Spleen (tissue), 11 donors: ENCODE results near the gene ETS2. TPM values are rescaled to one million over a fixed set of nuclear protein-coding genes. Genes with fewer than 3 reads are reported as not detected.

Experiments
- DNase-seq: peaks from one replicate; pipeline ENCODE4 v3.0.0-alpha.2; 2020
- H3K27ac ChIP-seq, 8 donors: fragments of 200-600 bp; sonication (generic) in 7 of 8; 1 replicate in 4 of 8; 2 replicates in 4 of 8; pipeline versions ENCODE4 v1.5.0 to v1.8.0; 2016 to 2021; ENCODE audit warnings: inconsistent platforms in 4 of 8, mild to moderate bottlenecking in 4 of 8, moderate library complexity in 1 of 8
- H3K27me3 ChIP-seq, 7 donors: fragments of 200-600 bp; sonication (generic) in 6 of 7; replicated peaks in 1 of 7; 1 replicate in 4 of 7; 2 replicates in 3 of 7; pipeline versions ENCODE4 v1.5.0 to v1.8.0; 2016 to 2021; ENCODE audit warnings: inconsistent platforms in 3 of 7, mild to moderate bottlenecking in 1 of 7
- H3K36me3 ChIP-seq, 6 donors: fragments of 200-600 bp; sonication (generic) in 5 of 6; 1 replicate in 4 of 6; 2 replicates in 2 of 6; pipeline versions ENCODE4 v1.5.0 to v1.8.0; 2016 to 2021; ENCODE audit warnings: inconsistent platforms in 2 of 6
- H3K4me1 ChIP-seq, 6 donors: fragments of 200-600 bp; sonication (generic) in 5 of 6; 1 replicate in 3 of 6; 2 replicates in 3 of 6; pipeline versions ENCODE4 v1.5.0 to v1.8.0; 2016 to 2021; ENCODE audit warnings: inconsistent platforms in 3 of 6
- H3K4me3 ChIP-seq, 8 donors: fragments of 200-600 bp; sonication (generic) in 7 of 8; 1 replicate in 4 of 8; 2 replicates in 4 of 8; pipeline versions ENCODE4 v1.5.0 to v1.8.0; 2016 to 2021; ENCODE audit warnings: inconsistent platforms in 4 of 8, mild to moderate bottlenecking in 4 of 8, moderate library complexity in 2 of 8
- H3K9me3 ChIP-seq, 8 donors: fragments of 200-600 bp; sonication (generic) in 7 of 8; 1 replicate in 4 of 8; 2 replicates in 4 of 8; pipeline versions ENCODE4 v1.5.0 to v1.8.0; 2016 to 2021; ENCODE audit warnings: inconsistent platforms in 4 of 8
- POLR2A ChIP-seq, 3 donors: fragments of 450-650 bp; IDR thresholded peaks; one replicate each; pipeline ENCODE4 v1.5.1; 2017; ENCODE audit warnings: antibody characterized with exemption in 3 of 3, mild to moderate bottlenecking in 1 of 3
- POLR2AphosphoS5 ChIP-seq, 3 donors: sonication (generic); formaldehyde crosslinking; IDR thresholded peaks; one replicate each; pipeline ENCODE4 v1.5.1; 2017; ENCODE audit warnings: antibody characterized with exemption in 3 of 3
- WGBS, 5 donors: extraction: QIAGEN DNeasy Blood & Tissue Kit in 3 of 5; methylation state at CpG; one replicate each; pipeline versions ENCODE4 v1.1.5 to v1.1.7; 2013 to 2018; 5-methylcytosine and 5-hydroxymethylcytosine counted together
- intact Hi-C: fragments of 100-400 bp; cut with DNase I; formaldehyde crosslinking; loops from one replicate; pipeline ENCODE4 v1.15.0; 2023; ENCODE audit warnings: low total_unique reads
- polyA plus RNA-seq, 3 donors: library from polyadenylated mRNA; stranded (reverse); fragments of 200-250 nt; gene quantifications; one replicate each; pipeline ENCODE4 v1.2.1, GENCODE V29; 2013
- total RNA-seq, 7 donors: library from RNA; depleted of rRNA in 3 of 7; stranded (reverse); fragments of >200 nt in 3 of 7; fragmentation: NEBNext Ultra II Directional in 4 of 7; extraction: Animal tissue kit (Norgen Biotek cat#: 25700) in 4 of 7; gene quantifications; one replicate each; pipeline versions ENCODE4 v1.1.0 to v1.2.1, GENCODE V29; 2016 to 2021
- TF ChIP-seq, protein P1 (sequence below), 11 experiments: fragments of 200-600 bp in 7 of 11; fragments of 450-650 bp in 4 of 11; sonication (generic) in 4 of 11; IDR thresholded peaks in 8 of 11; conservative IDR thresholded peaks in 3 of 11; 1 replicate in 7 of 11; 2 replicates in 4 of 11; pipeline versions ENCODE4 v1.4.0 to v1.8.0; 2016 to 2021; ENCODE audit warnings: antibody characterized with exemption in 11 of 11, inconsistent platforms in 4 of 11, mild to moderate bottlenecking in 1 of 11
- donor health status: healthy with polysubstance abuse.
- donor health status: DM: no; HTN: no; CAD: no; lungs with moderate emphysema.
- donor health status: DM: no; HTN: no; CAD: no.
- donor health status: Bipolar disorder and iron deficiency.
- donor health status: healthy.
- donor health status: DM: no; HTN: no; CAD: no.
- donor health status: DM: yes; HTN: yes; CAD: no.

ETS2 gene
- total and polyA plus RNA-seq, 10 donors = 44.4 to 590 (median 349) TPM

DNA sequence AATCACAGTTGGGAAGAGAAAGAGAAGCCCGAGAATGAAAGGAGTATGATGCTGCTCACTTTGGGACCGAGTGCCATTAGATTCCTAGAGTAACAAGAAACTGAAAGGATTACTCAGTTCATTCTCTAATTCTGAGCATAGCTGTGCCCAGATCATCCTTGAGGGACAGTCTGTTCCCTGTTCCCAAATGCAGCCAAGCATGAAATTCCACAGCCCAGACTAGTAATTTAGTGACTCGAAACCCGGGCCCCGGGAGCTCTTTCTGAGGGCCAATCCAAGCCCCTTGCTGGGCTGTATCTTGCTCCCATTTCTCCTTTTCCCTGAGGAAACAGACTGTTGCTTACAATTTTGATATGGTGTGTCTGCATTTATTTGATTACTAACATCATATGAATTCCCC lies 30.0 kb upstream of the ETS2 start:
- intact Hi-C loops = no loop called here
- H3K4me3 ChIP-seq = no peak overlapping the region
- WGBS, 5 donors = 82 to 93% (median 89%) methylated on average over 5 of the region's 5 CpGs
- H3K4me1 ChIP-seq = peaks cover 0 to 20% (median 6%) of the 10 kb centered on the region in 6 donors
- no peaks in the 10 kb centered on the region for H3K36me3 ChIP-seq
- TF ChIP-seq, protein P1, sequence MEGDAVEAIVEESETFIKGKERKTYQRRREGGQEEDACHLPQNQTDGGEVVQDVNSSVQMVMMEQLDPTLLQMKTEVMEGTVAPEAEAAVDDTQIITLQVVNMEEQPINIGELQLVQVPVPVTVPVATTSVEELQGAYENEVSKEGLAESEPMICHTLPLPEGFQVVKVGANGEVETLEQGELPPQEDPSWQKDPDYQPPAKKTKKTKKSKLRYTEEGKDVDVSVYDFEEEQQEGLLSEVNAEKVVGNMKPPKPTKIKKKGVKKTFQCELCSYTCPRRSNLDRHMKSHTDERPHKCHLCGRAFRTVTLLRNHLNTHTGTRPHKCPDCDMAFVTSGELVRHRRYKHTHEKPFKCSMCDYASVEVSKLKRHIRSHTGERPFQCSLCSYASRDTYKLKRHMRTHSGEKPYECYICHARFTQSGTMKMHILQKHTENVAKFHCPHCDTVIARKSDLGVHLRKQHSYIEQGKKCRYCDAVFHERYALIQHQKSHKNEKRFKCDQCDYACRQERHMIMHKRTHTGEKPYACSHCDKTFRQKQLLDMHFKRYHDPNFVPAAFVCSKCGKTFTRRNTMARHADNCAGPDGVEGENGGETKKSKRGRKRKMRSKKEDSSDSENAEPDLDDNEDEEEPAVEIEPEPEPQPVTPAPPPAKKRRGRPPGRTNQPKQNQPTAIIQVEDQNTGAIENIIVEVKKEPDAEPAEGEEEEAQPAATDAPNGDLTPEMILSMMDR (IDR thresholded peaks at IDR 0.05 in 8 of 11, conservative IDR thresholded peaks at IDR 0.05 in 3 of 11) = no peak
- no peak overlapping the region for H3K27ac ChIP-seq
- H3K9me3 ChIP-seq = peaks cover 0 to 14% (median 9%) of the 10 kb centered on the region in 8 donors
- no peak for DNase-seq
- H3K27me3 ChIP-seq = peaks cover 0 to 37% (median 5%) of the 10 kb centered on the region in 7 donors

DNA sequence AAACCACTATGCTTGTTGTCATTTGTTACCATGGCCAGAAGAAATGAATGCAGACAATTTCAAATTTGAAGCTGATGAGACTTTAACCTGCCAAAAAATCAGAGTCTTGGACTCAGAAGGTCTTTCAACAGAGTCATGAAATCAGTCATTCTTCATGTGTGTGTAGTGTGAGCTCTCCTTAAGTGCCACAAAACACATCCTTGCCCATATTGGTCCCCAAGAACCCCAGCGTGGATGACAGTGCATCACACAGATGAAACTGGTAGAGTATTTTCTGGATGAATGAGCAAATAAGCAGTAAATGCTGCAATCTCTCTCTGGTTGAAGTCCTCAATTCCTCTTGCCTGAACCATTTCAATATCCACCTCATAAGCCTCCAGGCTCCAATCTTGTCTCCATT lies 28.7 kb upstream of the ETS2 start:
- Histone ChIP-seq H3K4me1 (peaks cover 0 to 22% (median 6%) of the 10 kb centered on the region in 6 donors), H3K9me3 (peaks cover 0 to 20% (median 13%) of the 10 kb centered on the region in 8 donors), H3K4me3 (no peak overlapping the region), H3K36me3 (no peaks in the 10 kb centered on the region), H3K27ac (no peak overlapping the region), H3K27me3 (peaks cover 0 to 37% (median 5%) of the 10 kb centered on the region in 7 donors)
- 56 to 85% (median 80%) methylated on average over 1 of the region's 1 CpG for WGBS, 5 donors
- intact Hi-C loops = no loop called here
- TF ChIP-seq, protein P1 (IDR thresholded peaks at IDR 0.05 in 8 of 11, conservative IDR thresholded peaks at IDR 0.05 in 3 of 11) = no peak
- TF ChIP-seq POLR2AphosphoS5 (IDR thresholded peaks at IDR 0.05) = no peak
- TF ChIP-seq POLR2A (IDR thresholded peaks at IDR 0.05) = no peak
- DNase-seq = no peak

DNA sequence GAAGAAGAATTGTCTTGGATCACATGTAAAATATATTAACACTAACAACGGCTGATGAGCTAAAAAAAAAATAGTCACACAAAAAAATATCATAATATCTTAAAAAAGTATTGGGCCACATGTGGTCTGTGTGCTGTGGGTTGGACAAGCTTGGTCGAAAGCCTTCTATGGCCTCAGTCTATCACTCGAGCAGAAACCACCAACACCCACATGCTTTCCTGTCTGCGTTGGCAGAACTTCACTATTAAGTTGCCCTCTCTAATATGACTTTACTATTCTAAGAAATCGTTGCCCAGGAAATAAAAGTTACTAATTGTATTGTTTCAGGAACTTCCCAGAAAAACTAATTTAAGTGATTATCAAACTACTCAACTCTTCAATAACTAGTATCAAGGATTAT lies 28.2 kb upstream of the ETS2 start:
- no peak overlapping the region for H3K4me3 ChIP-seq
- TF ChIP-seq POLR2AphosphoS5 (IDR thresholded peaks at IDR 0.05) (no peak), POLR2A (IDR thresholded peaks at IDR 0.05) (no peak)
- TF ChIP-seq, protein P1 (IDR thresholded peaks at IDR 0.05 in 8 of 11, conservative IDR thresholded peaks at IDR 0.05 in 3 of 11) = no peak
- DNase-seq = no peak
- 13 to 30% (median 21%) methylated on average over 5 of the region's 5 CpGs for WGBS, 5 donors
- H3K27me3 ChIP-seq = peaks cover 0 to 34% (median 5%) of the 10 kb centered on the region in 7 donors
- intact Hi-C loops = no loop called here
- H3K4me1 ChIP-seq = peaks cover 0 to 22% (median 6%) of the 10 kb centered on the region in 6 donors
- H3K27ac ChIP-seq = no peak overlapping the region
- H3K36me3 ChIP-seq = no peaks in the 10 kb centered on the region
- peaks cover 0 to 25% (median 18%) of the 10 kb centered on the region in 8 donors for H3K9me3 ChIP-seq

DNA sequence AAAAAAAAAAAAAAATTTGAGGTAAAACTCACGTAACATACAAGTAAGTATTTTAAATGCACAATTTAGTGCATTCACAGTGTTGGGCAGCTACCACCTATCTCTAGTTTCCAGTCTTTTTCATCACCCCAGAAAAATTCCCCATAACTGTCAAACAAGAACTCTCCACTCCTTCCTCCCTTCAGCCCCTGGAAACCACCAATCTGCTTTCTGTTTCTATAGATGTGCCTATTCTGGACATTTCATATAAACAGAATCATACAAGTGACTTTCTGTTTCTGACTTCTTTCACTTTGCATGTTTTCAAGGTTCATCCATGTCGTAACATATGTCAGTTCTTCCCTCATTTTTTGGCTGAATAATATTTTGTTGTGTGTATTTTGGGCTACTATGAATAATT lies 24.9 kb upstream of the ETS2 start:
- TF ChIP-seq, protein P1 (IDR thresholded peaks at IDR 0.05 in 8 of 11, conservative IDR thresholded peaks at IDR 0.05 in 3 of 11) = no peak
- TF ChIP-seq POLR2AphosphoS5 (IDR thresholded peaks at IDR 0.05) (no peak), POLR2A (IDR thresholded peaks at IDR 0.05) (no peak)
- H3K9me3 ChIP-seq = peaks cover 2 to 40% (median 25%) of the 10 kb centered on the region in 8 donors
- no peaks in the 10 kb centered on the region for H3K36me3 ChIP-seq
- WGBS, 5 donors = 47 to 71% (median 63%) methylated on average over 2 of the region's 2 CpGs
- no peak for DNase-seq
- peaks cover 0 to 22% (median 6%) of the 10 kb centered on the region in 6 donors for H3K4me1 ChIP-seq
- intact Hi-C loops = no loop called here
- H3K27ac ChIP-seq = peak overlapping the region in 1 of 8 donors; percentile 42
- H3K4me3 ChIP-seq = no peak overlapping the region
- H3K27me3 ChIP-seq = peaks cover 0 to 1% (median 0%) of the 10 kb centered on the region in 7 donors
